GM21390 (cell line): Measurements from ENCODE around the gene ASPSCR1.

Source experiments
- ATAC-seq: cut with Tn5 transposase; IDR thresholded peaks from one replicate; pipeline ENCODE4 v1.9.1; 2021; ENCODE audit not compliant: unreplicated experiment

The ASPSCR1 gene

GRCh38 chr17:82053130-82053529, 75.7 kb downstream of the ASPSCR1 start:
- ATAC-seq = no peak

GRCh38 chr17:82053556-82054263, 76.3 kb downstream of the ASPSCR1 start:
- ATAC-seq = no peak

GRCh38 chr17:82054351-82055022, 77.1 kb downstream of the ASPSCR1 start:
- no peak for ATAC-seq

- ATAC-seq = no peak
Observed at GRCh38 chr17:82055023-82055964, 77.9 kb downstream of the ASPSCR1 start.

- no peak for ATAC-seq
Observed at GRCh38 chr17:82055965-82056728, 78.7 kb downstream of the ASPSCR1 start.

- no peak for ATAC-seq
Observed at GRCh38 chr17:82056729-82057621, 79.5 kb downstream of the ASPSCR1 start.

- ATAC-seq = no peak
Observed at GRCh38 chr17:82058230-82058854, 80.9 kb downstream of the ASPSCR1 start.

GRCh38 chr17:82058855-82059249, 81.4 kb downstream of the ASPSCR1 start:
- no peak for ATAC-seq

GRCh38 chr17:82059272-82060000, 82.0 kb downstream of the ASPSCR1 start:
- ATAC-seq = no peak

GRCh38 chr17:82060001-82060380, 82.6 kb downstream of the ASPSCR1 start:
- ATAC-seq = no peak

GRCh38 chr17:82060614-82061013, 83.2 kb downstream of the ASPSCR1 start:
- ATAC-seq = no peak

- ATAC-seq = no peak
Observed at GRCh38 chr17:82061047-82061925, 83.9 kb downstream of the ASPSCR1 start.

- ATAC-seq = no peak
Observed at GRCh38 chr17:82062076-82062983, 84.9 kb downstream of the ASPSCR1 start.

- no peak for ATAC-seq
Observed at GRCh38 chr17:82062984-82063368, 85.5 kb downstream of the ASPSCR1 start.

GRCh38 chr17:82063424-82064415, 86.3 kb downstream of the ASPSCR1 start:
- ATAC-seq = no peak
